GM23338 (cell line): ENCODE data around the gene VRTN. TPM values are rescaled to one million over a fixed set of nuclear protein-coding genes. Genes with fewer than 3 reads are reported as not detected.

Experiments used
- ATAC-seq: fragments of 200-7000 bp; cut with Tn5 transposase; 3 replicates; pipeline ENCODE4 v1.9.1; 2020
- DNase-seq: peaks from one replicate; pipeline ENCODE4 v3.0.0-alpha.2; 2015; ENCODE audit warnings: low spot score
- H2AFZ ChIP-seq: fragments of 200-600 bp; sonication (generic); 2 replicates; pipeline ENCODE4 v1.8.0; 2016; ENCODE audit warnings: antibody characterized with exemption, mild to moderate bottlenecking, moderate library complexity
- H3F3A ChIP-seq: fragments of 200-600 bp; sonication (generic); replicated peaks from 2 replicates; pipeline ENCODE4 v1.8.0; 2017; ENCODE audit warnings: antibody characterized with exemption, mixed run types, low read depth
- H3K27ac ChIP-seq: fragments of 200-600 bp; sonication (generic); 2 replicates; pipeline ENCODE4 v1.6.1; 2016; ENCODE audit warnings: low read depth
- H3K27me3 ChIP-seq: fragments of 200-600 bp; sonication (generic); 2 replicates; pipeline ENCODE4 v1.8.0; 2016; ENCODE audit warnings: mild to moderate bottlenecking, mixed run types, moderate library complexity; ENCODE audit not compliant: insufficient read depth
- H3K36me3 ChIP-seq: fragments of 200-600 bp; sonication (generic); 2 replicates; pipeline ENCODE4 v1.8.0; 2016; ENCODE audit warnings: mild to moderate bottlenecking; ENCODE audit not compliant: insufficient read depth
- H3K4me1 ChIP-seq: fragments of 200-600 bp; sonication (generic); 2 replicates; pipeline ENCODE4 v1.8.0; 2016; ENCODE audit warnings: mild to moderate bottlenecking, moderate library complexity; ENCODE audit not compliant: insufficient read depth
- H3K4me2 ChIP-seq: fragments of 200-600 bp; sonication (generic); 2 replicates; pipeline ENCODE4 v1.7.1; 2017; ENCODE audit warnings: mixed run types
- H3K4me3 ChIP-seq: fragments of 200-600 bp; sonication (generic); 2 replicates; pipeline ENCODE4 v1.6.1; 2016; ENCODE audit warnings: mixed run types
- H3K79me2 ChIP-seq: fragments of 200-600 bp; sonication (generic); replicated peaks from 2 replicates; pipeline ENCODE4 v1.8.0; 2017; ENCODE audit warnings: mild to moderate bottlenecking; ENCODE audit not compliant: insufficient read depth
- H3K9me2 ChIP-seq: fragments of 200-600 bp; sonication (generic); 2 replicates; pipeline ENCODE4 v1.8.0; 2017; ENCODE audit not compliant: insufficient read depth
- H4K20me1 ChIP-seq: fragments of 200-600 bp; sonication (generic); replicated peaks from 2 replicates; pipeline ENCODE4 v1.8.0; 2017; ENCODE audit warnings: mild to moderate bottlenecking; ENCODE audit not compliant: insufficient read depth
- H3K27ac Mint-ChIP-seq: 2 replicates; pipeline ENCODE4 v1.8.0; 2020; ENCODE audit warnings: inconsistent platforms, mild to moderate bottlenecking, moderate library complexity, mixed read lengths
- H3K27me3 Mint-ChIP-seq: 3 replicates; pipeline ENCODE4 v1.8.0; 2022; ENCODE audit warnings: low read depth, mild to moderate bottlenecking, moderate library complexity, mixed read lengths, inconsistent platforms; ENCODE audit not compliant: insufficient read depth, poor library complexity
- H3K36me3 Mint-ChIP-seq: 3 replicates; pipeline ENCODE4 v1.8.0; 2021; ENCODE audit warnings: low read depth, mild to moderate bottlenecking, inconsistent platforms, moderate library complexity, mixed read lengths
- H3K4me1 Mint-ChIP-seq: 3 replicates; pipeline ENCODE4 v1.8.0; 2020; ENCODE audit warnings: mild to moderate bottlenecking, inconsistent platforms, mixed read lengths
- H3K4me3 Mint-ChIP-seq: 3 replicates; pipeline ENCODE4 v1.8.0; 2021; ENCODE audit warnings: moderate library complexity, mild to moderate bottlenecking, inconsistent platforms, mixed read lengths
- H3K9me3 Mint-ChIP-seq: 3 replicates; pipeline ENCODE4 v1.8.0; 2020; ENCODE audit warnings: moderate library complexity, mild to moderate bottlenecking, inconsistent platforms, mixed read lengths
- CREB1 ChIP-seq: fragments of 250-450 bp; sonication (Bioruptor Pico); IDR thresholded peaks from 2 replicates; pipeline ENCODE4 v1.5.0; 2020; ENCODE audit warnings: low read depth, mild to moderate bottlenecking, moderate library complexity
- EZH2 ChIP-seq: fragments of 200-600 bp; sonication (generic); IDR thresholded peaks from one replicate; pipeline ENCODE4 v1.8.0; 2017; ENCODE audit warnings: antibody characterized with exemption, mild to moderate bottlenecking, low read depth; ENCODE audit not compliant: unreplicated experiment
- EZH2phosphoT487 ChIP-seq: fragments of 200-600 bp; sonication (generic); IDR thresholded peaks from one replicate; pipeline ENCODE4 v1.8.1; 2018; ENCODE audit warnings: antibody characterized with exemption; ENCODE audit not compliant: unreplicated experiment
- JUNB ChIP-seq: IDR thresholded peaks from one replicate; pipeline ENCODE4 v1.6.1; 2016; ENCODE audit warnings: antibody characterized with exemption; ENCODE audit not compliant: unreplicated experiment
- NANOG ChIP-seq: IDR thresholded peaks from 2 replicates; pipeline ENCODE4 v1.6.1; 2016; ENCODE audit warnings: antibody characterized with exemption, borderline replicate concordance
- POLR2AphosphoS5 ChIP-seq: IDR thresholded peaks from 2 replicates; pipeline ENCODE4 v1.6.1; 2016; ENCODE audit warnings: antibody characterized with exemption, low read depth
- REST ChIP-seq: IDR thresholded peaks from one replicate; pipeline ENCODE4 v1.6.1; 2018; ENCODE audit warnings: antibody characterized with exemption; ENCODE audit not compliant: unreplicated experiment
- STAT1 ChIP-seq: IDR thresholded peaks from one replicate; pipeline ENCODE4 v1.6.1; 2016; ENCODE audit warnings: antibody characterized with exemption; ENCODE audit not compliant: unreplicated experiment
- ZNF114 ChIP-seq: fragments of 250-450 bp; sonication (Bioruptor Pico); IDR thresholded peaks from 2 replicates; pipeline ENCODE4 v1.5.0; 2020; ENCODE audit warnings: mild to moderate bottlenecking, moderate library complexity
- ZNF331 ChIP-seq: fragments of 250-450 bp; sonication (Bioruptor Pico); IDR thresholded peaks from 2 replicates; pipeline ENCODE4 v1.5.0; 2020; ENCODE audit warnings: low read depth, mild to moderate bottlenecking, moderate library complexity
- ZNF462 ChIP-seq: fragments of 250-450 bp; sonication (Bioruptor Pico); IDR thresholded peaks from 2 replicates; pipeline ENCODE4 v1.5.0; 2020; ENCODE audit warnings: mild to moderate bottlenecking, moderate library complexity
- polyA plus RNA-seq: library from polyadenylated mRNA; unstranded; fragments of >200 nt; fragmentation: Nextera tagmentation; extraction: Ambion mirVana; gene quantifications from 2 replicates; pipeline ENCODE4 v1.2.1, GENCODE V29; 2016
- total RNA-seq: library from RNA; depleted of rRNA; stranded (reverse); fragments of >200 nt; shearing (Covaris generic); gene quantifications from 2 replicates; pipeline ENCODE4 v1.2.3, GENCODE V29; 2014
- TF ChIP-seq, protein P1 (sequence below), 2 experiments: fragments of 200-600 bp in 1 of 2; sonication (generic) in 1 of 2; conservative IDR thresholded peaks; 2 replicates each; pipeline versions ENCODE4 v1.5.1 to v1.6.1; 2016 to 2017; ENCODE audit warnings: antibody characterized with exemption in 2 of 2, low read depth in 2 of 2, mild to moderate bottlenecking in 2 of 2, moderate library complexity in 1 of 2
- TF ChIP-seq, protein P2 (sequence below): IDR thresholded peaks from 2 replicates; pipeline ENCODE4 v1.6.1; 2016; ENCODE audit warnings: antibody characterized with exemption

VRTN gene
- total and polyA plus RNA-seq, 2 experiments from 2014 or later = 63.9 to 143 TPM

DNA sequence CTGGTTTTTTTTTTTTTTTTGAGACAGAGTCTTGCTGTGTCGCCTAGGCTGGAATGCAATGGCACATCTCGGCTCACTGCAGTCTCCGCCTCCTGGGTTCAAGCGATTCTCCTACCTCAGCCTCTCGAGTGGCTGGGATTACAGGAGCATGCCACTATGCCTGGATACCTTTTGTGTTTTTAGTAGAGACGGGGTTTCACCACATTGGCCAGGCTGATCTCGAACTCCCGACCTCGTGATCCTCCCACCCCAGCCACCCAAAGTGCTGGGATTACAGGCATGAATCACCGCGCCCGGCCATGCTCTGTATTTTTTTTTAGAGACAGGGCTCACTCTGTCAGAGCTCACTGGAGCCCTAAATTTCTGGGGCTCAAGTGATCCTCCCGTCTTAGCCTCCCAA, 32.6 kb downstream of the VRTN start:
- no peaks in the 10 kb centered on the region; the same call in 2 of the 3 replicates for H3K9me3 Mint-ChIP-seq
- no peak overlapping the region for H3K4me2 ChIP-seq
- H2AFZ ChIP-seq = no peak overlapping the region
- H3K4me3 Mint-ChIP-seq = no peak overlapping the region
- no peak overlapping the region for H3K4me3 ChIP-seq
- H3K36me3 Mint-ChIP-seq = no peaks in the 10 kb centered on the region; the same call in 2 of the 3 replicates
- TF ChIP-seq, protein P1, sequence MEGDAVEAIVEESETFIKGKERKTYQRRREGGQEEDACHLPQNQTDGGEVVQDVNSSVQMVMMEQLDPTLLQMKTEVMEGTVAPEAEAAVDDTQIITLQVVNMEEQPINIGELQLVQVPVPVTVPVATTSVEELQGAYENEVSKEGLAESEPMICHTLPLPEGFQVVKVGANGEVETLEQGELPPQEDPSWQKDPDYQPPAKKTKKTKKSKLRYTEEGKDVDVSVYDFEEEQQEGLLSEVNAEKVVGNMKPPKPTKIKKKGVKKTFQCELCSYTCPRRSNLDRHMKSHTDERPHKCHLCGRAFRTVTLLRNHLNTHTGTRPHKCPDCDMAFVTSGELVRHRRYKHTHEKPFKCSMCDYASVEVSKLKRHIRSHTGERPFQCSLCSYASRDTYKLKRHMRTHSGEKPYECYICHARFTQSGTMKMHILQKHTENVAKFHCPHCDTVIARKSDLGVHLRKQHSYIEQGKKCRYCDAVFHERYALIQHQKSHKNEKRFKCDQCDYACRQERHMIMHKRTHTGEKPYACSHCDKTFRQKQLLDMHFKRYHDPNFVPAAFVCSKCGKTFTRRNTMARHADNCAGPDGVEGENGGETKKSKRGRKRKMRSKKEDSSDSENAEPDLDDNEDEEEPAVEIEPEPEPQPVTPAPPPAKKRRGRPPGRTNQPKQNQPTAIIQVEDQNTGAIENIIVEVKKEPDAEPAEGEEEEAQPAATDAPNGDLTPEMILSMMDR (conservative IDR thresholded peaks at IDR 0.05; ENCODE audit: low read depth in 2 of 2) = no peak
- no peak for TF ChIP-seq ZNF114 (CRISPR knock-in tag)
- no peak for TF ChIP-seq ZNF331 (CRISPR knock-in tag)
- TF ChIP-seq EZH2phosphoT487 = no peak
- TF ChIP-seq CREB1 = no peak
- TF ChIP-seq REST = no peak
- TF ChIP-seq EZH2 = no peak
- TF ChIP-seq NANOG = no peak
- TF ChIP-seq JUNB = no peak
- TF ChIP-seq POLR2AphosphoS5 = no peak
- no peak for TF ChIP-seq STAT1
- no peak for TF ChIP-seq ZNF462
- TF ChIP-seq, protein P2, sequence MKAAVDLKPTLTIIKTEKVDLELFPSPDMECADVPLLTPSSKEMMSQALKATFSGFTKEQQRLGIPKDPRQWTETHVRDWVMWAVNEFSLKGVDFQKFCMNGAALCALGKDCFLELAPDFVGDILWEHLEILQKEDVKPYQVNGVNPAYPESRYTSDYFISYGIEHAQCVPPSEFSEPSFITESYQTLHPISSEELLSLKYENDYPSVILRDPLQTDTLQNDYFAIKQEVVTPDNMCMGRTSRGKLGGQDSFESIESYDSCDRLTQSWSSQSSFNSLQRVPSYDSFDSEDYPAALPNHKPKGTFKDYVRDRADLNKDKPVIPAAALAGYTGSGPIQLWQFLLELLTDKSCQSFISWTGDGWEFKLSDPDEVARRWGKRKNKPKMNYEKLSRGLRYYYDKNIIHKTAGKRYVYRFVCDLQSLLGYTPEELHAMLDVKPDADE = no peak
- ATAC-seq = no peak
- H3K27me3 Mint-ChIP-seq = peaks cover 2% of the 10 kb centered on the region
- no peaks in the 10 kb centered on the region for H3K27me3 ChIP-seq
- DNase-seq = no peak
- no peak overlapping the region for H3K27ac ChIP-seq
- H3K36me3 ChIP-seq = no peaks in the 10 kb centered on the region
- no peaks in the 10 kb centered on the region for H4K20me1 ChIP-seq
- H3F3A ChIP-seq = no peaks in the 10 kb centered on the region
- no peak overlapping the region for H3K27ac Mint-ChIP-seq
- H3K4me1 Mint-ChIP-seq = no peaks in the 10 kb centered on the region
- no peaks in the 10 kb centered on the region; the same call in 1 of the 2 replicates for H3K9me2 ChIP-seq
- no peaks in the 10 kb centered on the region for H3K4me1 ChIP-seq
- no peaks in the 10 kb centered on the region for H3K79me2 ChIP-seq
